Measurements from ENCODE around the gene PHACTR1.

The PHACTR1 gene

GRCh38 chr6:13267142-13267651, 550.6 kb downstream of the PHACTR1 start:
- no peak for DNase-seq (ENCODE audit: low read depth)

- DNase-seq (ENCODE audit: low read depth) = peak; percentile 34
Observed at GRCh38 chr6:13268913-13269518, 552.4 kb downstream of the PHACTR1 start.

GRCh38 chr6:13272131-13273046, 555.8 kb downstream of the PHACTR1 start:
- no peak for DNase-seq (ENCODE audit: low read depth)

GRCh38 chr6:13273202-13273930, 556.8 kb downstream of the PHACTR1 start:
- no peak for DNase-seq (ENCODE audit: low read depth)

GRCh38 chr6:13273931-13274706, 557.6 kb downstream of the PHACTR1 start:
- no peak for DNase-seq (ENCODE audit: low read depth)

GRCh38 chr6:13274707-13275434, 558.3 kb downstream of the PHACTR1 start:
- no peak for DNase-seq (ENCODE audit: low read depth)

- no peak for DNase-seq (ENCODE audit: low read depth)
Observed at GRCh38 chr6:13275435-13275989, 558.9 kb downstream of the PHACTR1 start.

GRCh38 chr6:13277231-13277630, 560.7 kb downstream of the PHACTR1 start:
- DNase-seq (ENCODE audit: low read depth) = no peak

- DNase-seq (ENCODE audit: low read depth) = no peak
Observed at GRCh38 chr6:13278164-13278563, 561.6 kb downstream of the PHACTR1 start.

- no peak for DNase-seq (ENCODE audit: low read depth)
Observed at GRCh38 chr6:13278991-13279390, 562.4 kb downstream of the PHACTR1 start.

- DNase-seq (ENCODE audit: low read depth) = no peak
Observed at GRCh38 chr6:13280254-13280653, 563.7 kb downstream of the PHACTR1 start.

GRCh38 chr6:13281686-13282085, 565.1 kb downstream of the PHACTR1 start:
- no peak for DNase-seq (ENCODE audit: low read depth)

GRCh38 chr6:13282393-13283069, 566.0 kb downstream of the PHACTR1 start:
- no peak for DNase-seq (ENCODE audit: low read depth)

- DNase-seq (ENCODE audit: low read depth) = no peak
Observed at GRCh38 chr6:13283331-13283730, 566.8 kb downstream of the PHACTR1 start.

- no peak for DNase-seq (ENCODE audit: low read depth)
Observed at GRCh38 chr6:13284646-13285045, 568.1 kb downstream of the PHACTR1 start.

- no peak for DNase-seq (ENCODE audit: low read depth)
Observed at GRCh38 chr6:13285705-13286104, 569.1 kb downstream of the PHACTR1 start.

- no peak for DNase-seq (ENCODE audit: low read depth)
Observed at GRCh38 chr6:13286181-13286580, 569.6 kb downstream of the PHACTR1 start.

GRCh38 chr6:13287104-13287503, 570.5 kb downstream of the PHACTR1 start:
- DNase-seq (ENCODE audit: low read depth) = no peak

GRCh38 chr6:13288481-13288880, 571.9 kb downstream of the PHACTR1 start:
- no peak for DNase-seq (ENCODE audit: low read depth)

- DNase-seq (ENCODE audit: low read depth) = no peak
Observed at GRCh38 chr6:13288969-13289391, 572.4 kb downstream of the PHACTR1 start.
